ENCODE data around the gene IQCH.

DNA sequence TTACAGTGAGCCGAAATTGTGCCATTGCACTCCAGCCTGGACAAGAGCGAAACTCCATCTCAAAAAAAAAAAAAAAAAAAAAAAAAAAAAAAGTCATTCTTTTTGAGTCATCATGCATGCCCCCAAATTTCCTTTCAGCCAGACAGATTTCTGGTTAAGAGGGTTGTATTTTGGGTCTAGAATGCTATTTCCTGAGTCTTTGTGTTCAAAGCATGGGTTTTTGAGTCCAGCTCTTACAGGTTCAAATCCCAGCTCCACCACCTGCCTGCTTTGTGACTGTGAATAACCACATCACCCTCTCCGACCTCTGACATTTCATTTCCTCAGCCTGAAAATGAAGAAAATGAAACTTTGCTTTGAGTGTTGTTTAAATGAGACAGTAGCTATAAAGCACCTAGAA, 257.0 kb downstream of the IQCH start:
- TF ChIP-seq, protein P1, sequence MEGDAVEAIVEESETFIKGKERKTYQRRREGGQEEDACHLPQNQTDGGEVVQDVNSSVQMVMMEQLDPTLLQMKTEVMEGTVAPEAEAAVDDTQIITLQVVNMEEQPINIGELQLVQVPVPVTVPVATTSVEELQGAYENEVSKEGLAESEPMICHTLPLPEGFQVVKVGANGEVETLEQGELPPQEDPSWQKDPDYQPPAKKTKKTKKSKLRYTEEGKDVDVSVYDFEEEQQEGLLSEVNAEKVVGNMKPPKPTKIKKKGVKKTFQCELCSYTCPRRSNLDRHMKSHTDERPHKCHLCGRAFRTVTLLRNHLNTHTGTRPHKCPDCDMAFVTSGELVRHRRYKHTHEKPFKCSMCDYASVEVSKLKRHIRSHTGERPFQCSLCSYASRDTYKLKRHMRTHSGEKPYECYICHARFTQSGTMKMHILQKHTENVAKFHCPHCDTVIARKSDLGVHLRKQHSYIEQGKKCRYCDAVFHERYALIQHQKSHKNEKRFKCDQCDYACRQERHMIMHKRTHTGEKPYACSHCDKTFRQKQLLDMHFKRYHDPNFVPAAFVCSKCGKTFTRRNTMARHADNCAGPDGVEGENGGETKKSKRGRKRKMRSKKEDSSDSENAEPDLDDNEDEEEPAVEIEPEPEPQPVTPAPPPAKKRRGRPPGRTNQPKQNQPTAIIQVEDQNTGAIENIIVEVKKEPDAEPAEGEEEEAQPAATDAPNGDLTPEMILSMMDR (IDR thresholded peaks at IDR 0.05), result no peak
- TF ChIP-seq POLR2A (IDR thresholded peaks at IDR 0.05) (no peak), EP300 (IDR thresholded peaks at IDR 0.05) (no peak), POLR2AphosphoS5 (IDR thresholded peaks at IDR 0.05) (no peak)
